ENCODE data around the gene ELFN2.

The ELFN2 gene

GRCh38 chr22:37334859-37335805 is 92.1 kb downstream of the ELFN2 start:
- Mint-ChIP-seq H3K36me3 (ENCODE audit: low read depth) (no peaks in the 10 kb centered on the region), H3K27me3 (ENCODE audit: low read depth) (peaks cover 93% of the 10 kb centered on the region), H3K4me3 (peak overlapping the region; percentile 38 to 66 (median 56)), H3K9me3 (no peaks in the 10 kb centered on the region), H3K4me1 (peaks cover 23% of the 10 kb centered on the region), H3K27ac (no peak overlapping the region)
- TF ChIP-seq CTCF (IDR thresholded peaks at IDR 0.05; ENCODE audit: unreplicated experiment in 3 of 3), result no peak

- peaks cover 94% of the 10 kb centered on the region for H3K27me3 Mint-ChIP-seq (ENCODE audit: low read depth)
- TF ChIP-seq CTCF (IDR thresholded peaks at IDR 0.05; ENCODE audit: unreplicated experiment in 3 of 3), result no peak
- no peaks in the 10 kb centered on the region for H3K36me3 Mint-ChIP-seq (ENCODE audit: low read depth)
- H3K4me3 Mint-ChIP-seq, result peak overlapping the region in 2 of 3 experiments; percentile 66 to 67
- H3K27ac Mint-ChIP-seq, result peak overlapping the region in 1 of 3 experiments; percentile 25
- H3K9me3 Mint-ChIP-seq, result no peaks in the 10 kb centered on the region
- H3K4me1 Mint-ChIP-seq, result peaks cover 24% of the 10 kb centered on the region
Measured at GRCh38 chr22:37334461-37334858, 92.8 kb downstream of the ELFN2 start.

- no peaks in the 10 kb centered on the region for H3K36me3 Mint-ChIP-seq (ENCODE audit: low read depth)
- peaks cover 24% of the 10 kb centered on the region for H3K4me1 Mint-ChIP-seq
- H3K4me3 Mint-ChIP-seq, result peak overlapping the region in 2 of 3 experiments; percentile 66 to 67
- no peaks in the 10 kb centered on the region for H3K9me3 Mint-ChIP-seq
- H3K27me3 Mint-ChIP-seq (ENCODE audit: low read depth), result peaks cover 95% of the 10 kb centered on the region
- peak overlapping the region in 1 of 3 experiments; percentile 25 for H3K27ac Mint-ChIP-seq
- TF ChIP-seq CTCF (IDR thresholded peaks at IDR 0.05; ENCODE audit: unreplicated experiment in 3 of 3), result no peak
Measured at GRCh38 chr22:37333724-37334460, 93.4 kb downstream of the ELFN2 start.

- Mint-ChIP-seq H3K27me3 (ENCODE audit: low read depth) (peaks cover 98% of the 10 kb centered on the region), H3K36me3 (ENCODE audit: low read depth) (no peaks in the 10 kb centered on the region), H3K9me3 (no peaks in the 10 kb centered on the region), H3K4me3 (no peak overlapping the region), H3K4me1 (peaks cover 24% of the 10 kb centered on the region), H3K27ac (peak overlapping the region in 1 of 3 experiments; percentile 38)
- TF ChIP-seq CTCF (IDR thresholded peaks at IDR 0.05; ENCODE audit: unreplicated experiment in 3 of 3), result no peak
Measured at GRCh38 chr22:37331856-37332536, 95.3 kb downstream of the ELFN2 start.

GRCh38 chr22:37331034-37331428 is 96.2 kb downstream of the ELFN2 start:
- no peak for TF ChIP-seq CTCF (IDR thresholded peaks at IDR 0.05; ENCODE audit: unreplicated experiment in 3 of 3)
- no peak overlapping the region for H3K27ac Mint-ChIP-seq
- H3K4me1 Mint-ChIP-seq, result peaks cover 24% of the 10 kb centered on the region
- peaks cover 98% of the 10 kb centered on the region for H3K27me3 Mint-ChIP-seq (ENCODE audit: low read depth)
- H3K9me3 Mint-ChIP-seq, result no peaks in the 10 kb centered on the region
- no peaks in the 10 kb centered on the region for H3K36me3 Mint-ChIP-seq (ENCODE audit: low read depth)
- H3K4me3 Mint-ChIP-seq, result no peak overlapping the region
